ENCODE data around the gene HOXC10. TPM values are rescaled to one million over a fixed set of nuclear protein-coding genes. Genes with fewer than 3 reads are reported as not detected.
A peak's percentile ranks its signal among the peaks of the same experiment; 100 is the strongest.

Gene HOXC10
- total RNA-seq, 3 donors from 2014 or later (not counting 1 experiment from before 2014, with no cell fraction given) = not detected

- peaks cover 12 to 14% of the 10 kb centered on the region in 2 donors for H3K4me1 Mint-ChIP-seq
- H3K9me3 ChIP-seq (ENCODE audit: control insufficient read depth, insufficient read depth, low read length) = peaks cover 5% of the 10 kb centered on the region
- no peaks in the 10 kb centered on the region for H3K36me3 Mint-ChIP-seq
Measured at GRCh38 chr12:53952871-53953734, 31.8 kb upstream of the HOXC10 start.

GRCh38 chr12:53953831-53954693 is 30.9 kb upstream of the HOXC10 start:
- WGBS (ENCODE audit: insufficient coverage) = 8% methylated on average over 11 of the region's 19 CpGs
- no peaks in the 10 kb centered on the region for H3K36me3 Mint-ChIP-seq
- peaks cover 12 to 14% of the 10 kb centered on the region in 2 donors for H3K4me1 Mint-ChIP-seq
- no peak overlapping the region for H3K4me3 ChIP-seq (ENCODE audit: low read length)
- peak overlapping the region; percentile 13 for H3K4me3 Mint-ChIP-seq
- peaks cover 5% of the 10 kb centered on the region for H3K9me3 ChIP-seq (ENCODE audit: control insufficient read depth, insufficient read depth, low read length)
- ATAC-seq (no peak), DNase-seq (no peak)
- peak overlapping the region in 1 of 2 donors; percentile 75 for H3K27ac Mint-ChIP-seq
- peaks cover 93% of the 10 kb centered on the region for H3K27me3 ChIP-seq (ENCODE audit: control insufficient read depth, insufficient read depth, low read length)
- no peaks in the 10 kb centered on the region for H3K36me3 ChIP-seq (ENCODE audit: control insufficient read depth, insufficient read depth, low read length)
- intact Hi-C loops (cut with micrococcal nuclease) = no loop called here
- no peaks in the 10 kb centered on the region for H3K9me3 Mint-ChIP-seq
- peaks cover 69 to 81% of the 10 kb centered on the region in 2 donors for H3K27me3 Mint-ChIP-seq (ENCODE audit: low read depth in 2 of 2)
- peaks cover 32% of the 10 kb centered on the region for H3K4me1 ChIP-seq (ENCODE audit: control insufficient read depth, insufficient read depth, low read length)
- H3K27ac ChIP-seq (ENCODE audit: low read length) = no peak overlapping the region
- TF ChIP-seq, protein P1, sequence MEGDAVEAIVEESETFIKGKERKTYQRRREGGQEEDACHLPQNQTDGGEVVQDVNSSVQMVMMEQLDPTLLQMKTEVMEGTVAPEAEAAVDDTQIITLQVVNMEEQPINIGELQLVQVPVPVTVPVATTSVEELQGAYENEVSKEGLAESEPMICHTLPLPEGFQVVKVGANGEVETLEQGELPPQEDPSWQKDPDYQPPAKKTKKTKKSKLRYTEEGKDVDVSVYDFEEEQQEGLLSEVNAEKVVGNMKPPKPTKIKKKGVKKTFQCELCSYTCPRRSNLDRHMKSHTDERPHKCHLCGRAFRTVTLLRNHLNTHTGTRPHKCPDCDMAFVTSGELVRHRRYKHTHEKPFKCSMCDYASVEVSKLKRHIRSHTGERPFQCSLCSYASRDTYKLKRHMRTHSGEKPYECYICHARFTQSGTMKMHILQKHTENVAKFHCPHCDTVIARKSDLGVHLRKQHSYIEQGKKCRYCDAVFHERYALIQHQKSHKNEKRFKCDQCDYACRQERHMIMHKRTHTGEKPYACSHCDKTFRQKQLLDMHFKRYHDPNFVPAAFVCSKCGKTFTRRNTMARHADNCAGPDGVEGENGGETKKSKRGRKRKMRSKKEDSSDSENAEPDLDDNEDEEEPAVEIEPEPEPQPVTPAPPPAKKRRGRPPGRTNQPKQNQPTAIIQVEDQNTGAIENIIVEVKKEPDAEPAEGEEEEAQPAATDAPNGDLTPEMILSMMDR (IDR thresholded peaks at IDR 0.05) = no peak

More at GRCh38 chr12:53952871-53953734, 31.8 kb upstream of the HOXC10 start:
- Mint-ChIP-seq H3K27ac (peak overlapping the region in 1 of 2 donors; percentile 75), H3K4me3 (peak overlapping the region; percentile 42), H3K9me3 (no peaks in the 10 kb centered on the region), H3K27me3 (ENCODE audit: low read depth in 2 of 2) (peaks cover 69 to 82% of the 10 kb centered on the region in 2 donors)
- 8% methylated on average over 34 of the region's 38 CpGs for WGBS (ENCODE audit: insufficient coverage)
- ATAC-seq (no peak), DNase-seq (no peak)
- TF ChIP-seq, protein P1 (IDR thresholded peaks at IDR 0.05) = no peak
- Histone ChIP-seq H3K36me3 (ENCODE audit: control insufficient read depth, insufficient read depth, low read length) (no peaks in the 10 kb centered on the region), H3K27ac (ENCODE audit: low read length) (no peak overlapping the region), H3K4me1 (ENCODE audit: control insufficient read depth, insufficient read depth, low read length) (peaks cover 32% of the 10 kb centered on the region), H3K4me3 (ENCODE audit: low read length) (no peak overlapping the region), H3K27me3 (ENCODE audit: control insufficient read depth, insufficient read depth, low read length) (peaks cover 85% of the 10 kb centered on the region)
- intact Hi-C loops (cut with micrococcal nuclease) = no loop called here

DNA sequence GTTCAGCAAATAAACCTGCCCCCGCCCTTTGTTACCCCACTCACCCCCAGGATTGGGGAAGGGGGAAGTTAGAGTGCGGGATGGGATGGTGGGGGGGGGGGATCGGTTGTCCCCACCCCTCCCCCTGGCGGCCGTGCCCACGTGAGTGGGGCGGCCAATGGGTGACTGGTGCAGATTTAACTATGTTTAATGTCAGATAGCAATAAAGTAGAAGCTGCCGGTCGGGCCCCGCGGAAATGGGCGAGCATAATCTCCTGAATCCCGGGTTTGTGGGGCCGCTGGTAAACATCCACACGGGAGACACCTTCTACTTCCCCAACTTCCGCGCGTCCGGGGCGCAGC is 30.3 kb upstream of the HOXC10 start, which contains the start of gene HOXC12:
HOXC12 (plus strand) TSS at position 210 of the 342 bp plus-strand sequence; CDS start at position 237, 27 bp downstream.
- Histone ChIP-seq H3K9me3 (ENCODE audit: control insufficient read depth, insufficient read depth, low read length) (peaks cover 5% of the 10 kb centered on the region), H3K4me1 (ENCODE audit: control insufficient read depth, insufficient read depth, low read length) (peaks cover 32% of the 10 kb centered on the region), H3K36me3 (ENCODE audit: control insufficient read depth, insufficient read depth, low read length) (no peaks in the 10 kb centered on the region), H3K27ac (ENCODE audit: low read length) (no peak within 1 kb of the TSS), H3K27me3 (ENCODE audit: control insufficient read depth, insufficient read depth, low read length) (peaks cover 94% of the 10 kb centered on the region), H3K4me3 (ENCODE audit: low read length) (no peak within 1 kb of the TSS)
- Mint-ChIP-seq H3K27me3 (ENCODE audit: low read depth in 2 of 2) (peaks cover 70 to 81% of the 10 kb centered on the region in 2 donors), H3K4me1 (peaks cover 14 to 15% of the 10 kb centered on the region in 2 donors), H3K27ac (peak within 1 kb of the TSS in 1 of 2 donors; percentile 75), H3K9me3 (no peaks in the 10 kb centered on the region), H3K36me3 (peaks cover 2% of the 10 kb centered on the region), H3K4me3 (peak within 1 kb of the TSS; percentile 13)
- intact Hi-C loops (cut with micrococcal nuclease) = loop anchor here (5.0 kb wide), 2 partner anchors 43 to 328 kb away; partner anchors contain the start of genes CBX5 and HNRNPA1
- WGBS (ENCODE audit: insufficient coverage) = 10% methylated on average over 13 of the region's 20 CpGs
- ATAC-seq (no peak), DNase-seq (no peak)
- TF ChIP-seq, protein P1 (IDR thresholded peaks at IDR 0.05) = no peak

Data from natural killer cell (primary cell).